KOPT-K1 (cell line): Measurements from ENCODE around the gene CEP63.

ENCODE experiments used
- H3K27ac ChIP-seq: fragments of 200-600 bp; sonication (generic); 2 replicates; pipeline ENCODE4 v1.5.1; 2016; ENCODE audit warnings: antibody characterized with exemption, mild to moderate bottlenecking, low read depth, low read length; ENCODE audit not compliant: poor library complexity, severe bottlenecking
- H3K36me3 ChIP-seq: fragments of 200-600 bp; sonication (generic); 2 replicates; pipeline ENCODE4 v1.5.1; 2017; ENCODE audit warnings: antibody characterized with exemption, mild to moderate bottlenecking, low read length, moderate library complexity; ENCODE audit not compliant: insufficient read depth
- H3K9me3 ChIP-seq: fragments of 200-600 bp; sonication (generic); 2 replicates; pipeline ENCODE4 v1.5.1; 2017; ENCODE audit warnings: antibody characterized with exemption, low read length, mild to moderate bottlenecking; ENCODE audit not compliant: insufficient read depth, poor library complexity, severe bottlenecking

Gene CEP63

GRCh38 chr3:134611516-134611915 is 125.7 kb downstream of the CEP63 start:
- no peak overlapping the region for H3K27ac ChIP-seq
- no peaks in the 10 kb centered on the region for H3K36me3 ChIP-seq
- no peaks in the 10 kb centered on the region for H3K9me3 ChIP-seq

DNA sequence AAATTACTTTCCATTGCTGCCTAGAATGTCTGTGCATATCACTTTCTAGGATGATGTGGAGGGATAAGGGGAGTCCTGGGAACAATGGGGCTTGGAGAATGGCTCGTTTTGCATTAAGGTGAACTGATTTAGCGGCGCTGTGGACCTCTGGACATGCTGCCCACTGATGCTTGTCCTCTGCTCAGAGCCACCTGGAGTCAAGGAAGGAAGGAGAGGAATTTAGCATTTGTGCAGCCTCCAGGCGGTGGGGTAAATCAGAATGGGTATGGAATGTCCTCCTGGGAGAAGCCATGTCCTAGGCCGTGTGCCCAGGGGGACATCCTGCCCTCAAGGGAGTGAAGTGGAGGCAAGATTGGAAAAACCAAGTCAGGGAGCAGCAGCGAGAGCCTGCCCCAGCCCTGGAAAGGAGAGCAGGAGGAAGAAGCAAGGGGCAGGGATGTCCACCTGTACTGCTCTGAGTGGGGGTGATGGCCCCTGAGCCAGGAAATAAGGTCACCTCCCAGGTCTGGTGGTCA is 127.2 kb downstream of the CEP63 start:
- no peak overlapping the region for H3K27ac ChIP-seq
- H3K9me3 ChIP-seq: no peaks in the 10 kb centered on the region
- no peaks in the 10 kb centered on the region for H3K36me3 ChIP-seq

DNA sequence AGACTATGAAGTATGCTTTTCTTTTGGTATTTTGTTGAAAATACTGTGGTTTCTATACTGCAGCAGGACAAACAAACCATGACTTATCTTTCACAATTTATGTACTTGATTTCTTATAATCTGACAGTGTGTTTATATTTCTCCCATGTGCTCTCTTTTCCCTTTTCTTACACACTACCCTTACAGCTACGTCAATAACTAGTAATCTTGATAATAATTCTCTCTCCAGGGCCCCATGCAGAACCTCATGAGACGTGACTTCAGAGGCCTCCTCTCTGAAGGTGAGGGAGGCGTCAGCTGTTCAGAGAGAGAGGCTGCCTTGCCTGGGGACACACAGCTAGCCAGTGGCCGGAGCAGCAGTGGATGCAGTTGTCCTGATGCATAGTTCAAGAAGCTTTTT is 129.1 kb downstream of the CEP63 start:
- no peaks in the 10 kb centered on the region for H3K9me3 ChIP-seq
- no peaks in the 10 kb centered on the region for H3K36me3 ChIP-seq
- no peak overlapping the region for H3K27ac ChIP-seq

DNA sequence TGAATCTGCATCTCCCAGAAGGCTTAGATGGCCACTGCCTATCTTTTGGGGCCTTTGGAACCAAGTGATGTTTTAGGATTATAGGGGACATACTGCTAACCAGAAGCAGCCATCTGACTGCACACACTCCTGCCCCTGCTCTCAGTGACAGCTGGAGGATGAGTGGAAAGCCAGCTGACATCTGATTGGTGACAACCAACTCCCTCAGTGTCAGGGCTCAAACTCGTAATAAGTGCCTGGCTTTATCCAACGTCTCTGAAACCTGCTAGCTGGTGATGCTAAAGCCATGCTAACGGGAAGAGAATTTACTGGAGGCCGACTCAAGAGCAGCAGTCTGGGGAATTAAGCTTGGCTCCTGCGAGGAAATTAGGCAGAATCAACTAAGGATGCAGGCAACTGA is 129.9 kb downstream of the CEP63 start:
- no peaks in the 10 kb centered on the region for H3K9me3 ChIP-seq
- H3K36me3 ChIP-seq: no peaks in the 10 kb centered on the region
- H3K27ac ChIP-seq: no peak overlapping the region

DNA sequence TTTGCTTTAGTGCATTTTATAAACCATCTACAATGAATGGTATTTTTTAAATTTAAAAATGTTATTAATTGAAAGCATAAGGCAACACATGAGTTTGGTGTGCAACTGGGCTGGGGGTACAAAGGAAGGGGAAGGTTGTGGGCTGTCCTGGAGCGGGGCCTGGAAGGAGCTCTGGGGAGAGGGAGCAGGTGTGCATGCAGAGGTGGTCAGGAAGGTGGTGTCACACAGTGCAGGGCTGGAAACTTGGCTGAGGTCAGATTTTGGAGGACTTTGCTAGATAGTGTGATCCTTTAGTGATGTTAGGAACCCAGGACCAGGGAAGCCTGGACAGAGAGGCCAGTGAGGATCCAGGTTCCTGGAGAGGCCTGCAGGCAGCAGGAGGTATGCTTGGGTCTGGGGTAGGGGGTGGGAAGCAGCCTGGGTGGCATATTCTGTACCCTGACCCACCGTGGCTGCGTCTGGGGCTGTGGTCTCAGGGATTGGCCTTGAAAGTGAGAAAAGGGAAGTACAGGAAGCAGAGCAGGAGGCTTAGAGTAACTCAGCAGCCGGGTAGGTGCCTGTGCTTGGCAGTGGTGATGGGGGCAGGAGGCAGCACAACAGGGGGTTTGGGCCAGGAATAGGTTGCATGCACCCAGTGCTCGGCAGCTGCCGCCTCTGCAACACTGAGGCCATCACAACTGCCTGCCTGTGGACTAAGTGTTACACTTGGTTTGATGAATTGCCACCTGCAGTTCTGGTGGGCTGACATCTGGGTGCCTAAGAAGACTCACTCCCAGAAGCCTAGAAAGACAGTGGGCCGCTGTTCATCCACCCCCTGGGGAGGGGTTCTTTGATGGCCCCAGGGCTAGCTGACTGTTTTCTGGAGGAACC is 132.0 kb downstream of the CEP63 start:
- H3K9me3 ChIP-seq: no peaks in the 10 kb centered on the region
- no peaks in the 10 kb centered on the region for H3K36me3 ChIP-seq
- H3K27ac ChIP-seq: no peak overlapping the region

DNA sequence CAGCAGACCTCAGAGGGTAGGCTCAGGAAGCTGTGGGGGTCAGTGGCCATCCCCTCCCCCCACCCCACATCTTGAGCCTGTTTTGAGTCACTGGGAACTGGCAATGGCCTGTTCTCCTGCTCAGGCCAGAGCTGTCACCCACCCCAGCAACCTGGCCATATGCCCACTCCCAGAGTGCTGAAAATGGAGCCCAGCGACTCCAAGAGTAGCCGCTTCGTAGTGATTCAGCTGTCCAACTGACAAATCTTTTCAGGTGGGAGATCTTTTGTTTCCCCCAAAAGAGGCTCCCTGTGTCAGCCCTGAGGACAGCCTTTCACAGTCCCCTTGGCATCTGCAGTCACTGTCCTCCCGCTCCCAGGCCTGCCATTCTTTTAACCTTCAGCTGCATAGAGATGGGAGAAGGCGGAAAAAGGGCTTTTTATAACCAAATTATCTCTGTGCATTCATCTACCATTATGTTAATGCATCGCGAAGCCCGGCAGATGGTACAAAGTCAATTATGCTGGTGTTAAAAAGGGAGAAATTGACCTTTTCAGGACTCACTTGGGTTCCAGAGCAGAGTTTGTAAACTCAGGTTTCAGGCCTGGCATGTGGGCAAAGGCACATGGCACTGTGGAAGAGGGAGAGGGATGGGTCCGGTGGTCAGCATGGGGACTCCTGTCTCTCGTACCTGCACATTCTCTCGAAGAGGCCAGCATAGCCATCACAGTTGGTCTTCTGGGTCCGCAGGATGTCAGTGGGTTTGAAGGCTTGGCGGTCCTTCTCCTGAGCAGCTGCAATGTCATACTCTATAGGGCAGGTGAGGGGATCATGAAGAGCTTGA is 132.8 kb downstream of the CEP63 start:
- H3K9me3 ChIP-seq: no peaks in the 10 kb centered on the region
- H3K27ac ChIP-seq: no peak overlapping the region
- H3K36me3 ChIP-seq: no peaks in the 10 kb centered on the region

DNA sequence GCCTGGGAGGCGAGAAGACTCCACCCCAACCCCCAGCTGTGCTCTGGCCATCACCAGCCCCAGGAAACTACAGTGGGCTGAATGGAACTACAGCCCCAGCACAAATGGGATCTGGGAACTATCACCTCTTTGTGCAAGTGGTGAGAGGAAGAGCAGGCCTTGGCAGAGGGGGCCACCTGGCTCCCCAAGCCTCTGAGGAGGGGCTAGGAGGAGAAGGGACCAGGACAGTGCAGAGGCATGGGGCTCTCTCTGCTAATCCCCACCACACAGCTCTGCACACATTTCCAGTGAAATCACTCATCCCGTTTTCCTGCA is 133.4 kb downstream of the CEP63 start:
- H3K36me3 ChIP-seq: no peaks in the 10 kb centered on the region
- H3K9me3 ChIP-seq: no peaks in the 10 kb centered on the region
- H3K27ac ChIP-seq: no peak overlapping the region

- Histone ChIP-seq H3K9me3 (no peaks in the 10 kb centered on the region), H3K36me3 (no peaks in the 10 kb centered on the region), H3K27ac (no peak overlapping the region)
Measured at GRCh38 chr3:134619884-134620445, 134.1 kb downstream of the CEP63 start.

DNA sequence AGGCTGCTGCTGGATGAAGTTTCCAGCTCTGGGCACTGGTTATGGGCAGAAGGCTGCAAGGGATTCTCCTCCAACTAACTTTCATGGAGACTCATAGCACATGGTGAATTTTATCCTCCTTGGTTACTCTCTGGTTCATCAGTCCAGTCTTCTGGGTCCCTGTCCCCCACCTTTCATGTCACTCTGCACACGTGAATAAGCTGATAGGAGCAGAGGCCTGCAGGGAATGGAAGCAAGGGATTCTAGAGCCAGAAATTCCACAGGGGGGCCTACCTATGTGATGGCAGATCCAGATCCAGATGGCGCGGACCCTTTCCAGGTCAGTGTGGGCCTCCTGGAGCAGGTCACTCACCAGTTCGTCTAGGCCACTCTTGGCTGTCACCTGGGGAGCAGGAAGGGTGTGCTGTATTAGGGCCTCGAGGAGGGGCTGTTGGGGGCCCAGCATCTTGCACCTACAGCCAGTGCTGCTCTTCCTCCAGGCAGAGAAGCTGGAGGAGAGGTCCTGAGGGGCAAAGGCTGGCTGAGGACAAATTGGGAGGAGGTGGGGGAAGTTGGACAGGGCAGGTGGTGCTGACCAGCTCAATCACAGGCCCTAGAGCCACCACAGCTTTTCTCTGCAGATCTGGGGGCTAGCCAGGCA is 134.7 kb downstream of the CEP63 start:
- no peaks in the 10 kb centered on the region for H3K9me3 ChIP-seq
- H3K36me3 ChIP-seq: no peaks in the 10 kb centered on the region
- H3K27ac ChIP-seq: no peak overlapping the region

- H3K9me3 ChIP-seq: no peaks in the 10 kb centered on the region
- no peaks in the 10 kb centered on the region for H3K36me3 ChIP-seq
- H3K27ac ChIP-seq: no peak overlapping the region
Measured at GRCh38 chr3:134621854-134622253, 136.0 kb downstream of the CEP63 start.

- no peak overlapping the region for H3K27ac ChIP-seq
- no peaks in the 10 kb centered on the region for H3K9me3 ChIP-seq
- H3K36me3 ChIP-seq: no peaks in the 10 kb centered on the region
Measured at GRCh38 chr3:134622806-134623365, 137.0 kb downstream of the CEP63 start.

DNA sequence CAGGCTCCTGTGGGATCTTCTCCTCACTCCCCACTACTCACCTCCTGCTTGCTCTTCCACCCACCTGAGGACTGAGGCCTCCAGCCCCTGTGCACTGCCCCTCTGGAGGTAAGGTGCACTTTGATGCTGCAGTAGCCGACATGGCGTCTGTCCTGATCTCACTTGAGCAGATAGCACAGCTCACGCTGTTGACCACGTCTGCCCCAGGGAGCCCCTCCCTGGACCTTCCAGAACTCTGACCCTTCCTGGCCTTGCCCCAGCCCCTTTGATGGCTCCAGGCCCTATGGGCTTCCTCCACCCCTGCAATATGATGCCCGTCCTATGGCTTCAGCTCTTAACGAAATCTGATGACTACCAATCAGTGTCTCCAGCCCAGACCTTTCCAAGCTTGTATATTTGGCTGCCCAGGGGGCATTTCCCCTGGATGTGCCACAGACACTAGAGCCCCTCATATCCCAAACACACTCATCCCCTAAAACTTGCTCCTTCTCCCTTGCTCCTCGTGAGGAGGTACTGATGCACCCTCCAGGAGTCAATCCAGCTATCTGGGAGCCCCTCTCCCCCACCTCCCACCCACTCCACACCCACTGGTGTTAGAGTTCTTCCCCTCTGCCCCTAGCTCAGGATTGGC is 137.9 kb downstream of the CEP63 start:
- Histone ChIP-seq H3K36me3 (no peaks in the 10 kb centered on the region), H3K9me3 (no peaks in the 10 kb centered on the region), H3K27ac (no peak overlapping the region)
